ENCODE measurements around the gene ATP8B4. TPM values are rescaled to one million over a fixed set of nuclear protein-coding genes. Genes with fewer than 3 reads are reported as not detected.

ATP8B4 gene
- total RNA-seq, 1 experiment from 2014 or later, result not detected

DNA sequence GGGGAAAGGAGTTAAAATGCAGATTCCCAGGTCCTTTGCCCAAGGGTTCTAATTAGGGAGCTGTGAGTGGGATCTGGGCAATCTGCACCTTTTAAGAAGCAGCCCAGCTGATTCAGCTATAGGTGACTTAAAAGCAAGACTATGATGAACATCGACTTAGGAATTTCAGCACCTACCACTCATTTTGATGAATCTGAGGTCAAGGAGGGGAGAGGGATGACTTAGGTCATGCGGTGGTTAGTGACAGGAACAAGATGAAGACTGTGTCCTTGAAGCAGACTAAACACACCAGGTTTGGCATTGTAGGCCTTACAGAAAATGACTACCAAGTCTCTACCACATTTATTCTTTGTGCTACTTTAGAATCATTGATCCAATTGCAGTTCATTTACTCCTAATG, 301.9 kb downstream of the ATP8B4 start:
- no peaks in the 10 kb centered on the region for H3K4me1 ChIP-seq (ENCODE audit: insufficient read depth, low read length)
- H3K4me3 ChIP-seq (ENCODE audit: low read length), result no peak overlapping the region
- DNase-seq, result no peak
- CTCF ChIA-PET, result no interaction called here
- H3K9ac ChIP-seq (ENCODE audit: low read length), result no peak overlapping the region
- POLR2A ChIA-PET (ENCODE audit: unreplicated experiment), result no interaction called here
- H4K20me1 ChIP-seq (ENCODE audit: low read length), result no peaks in the 10 kb centered on the region
- intact Hi-C loops (cut with micrococcal nuclease), result no loop called here
- no peak for ATAC-seq
- no peaks in the 10 kb centered on the region for H3K36me3 ChIP-seq (ENCODE audit: low read depth, low read length)
- H3K27ac ChIP-seq (ENCODE audit: low read length), result no peak overlapping the region
- H3F3A ChIP-seq (ENCODE audit: low read length, unreplicated experiment), result no peaks in the 10 kb centered on the region
- no peak overlapping the region for H2AFZ ChIP-seq (ENCODE audit: low read length)
- H3K79me2 ChIP-seq (ENCODE audit: low read length), result no peaks in the 10 kb centered on the region
- H3K27me3 ChIP-seq (ENCODE audit: low read length), result no peaks in the 10 kb centered on the region
- TF ChIP-seq EZH2 (IDR thresholded peaks at IDR 0.05; ENCODE audit: low read length, unreplicated experiment) (no peak), EZH2phosphoT487 (IDR thresholded peaks at IDR 0.05; ENCODE audit: borderline replicate concordance, low read length) (no peak)
- TF ChIP-seq, protein P1, sequence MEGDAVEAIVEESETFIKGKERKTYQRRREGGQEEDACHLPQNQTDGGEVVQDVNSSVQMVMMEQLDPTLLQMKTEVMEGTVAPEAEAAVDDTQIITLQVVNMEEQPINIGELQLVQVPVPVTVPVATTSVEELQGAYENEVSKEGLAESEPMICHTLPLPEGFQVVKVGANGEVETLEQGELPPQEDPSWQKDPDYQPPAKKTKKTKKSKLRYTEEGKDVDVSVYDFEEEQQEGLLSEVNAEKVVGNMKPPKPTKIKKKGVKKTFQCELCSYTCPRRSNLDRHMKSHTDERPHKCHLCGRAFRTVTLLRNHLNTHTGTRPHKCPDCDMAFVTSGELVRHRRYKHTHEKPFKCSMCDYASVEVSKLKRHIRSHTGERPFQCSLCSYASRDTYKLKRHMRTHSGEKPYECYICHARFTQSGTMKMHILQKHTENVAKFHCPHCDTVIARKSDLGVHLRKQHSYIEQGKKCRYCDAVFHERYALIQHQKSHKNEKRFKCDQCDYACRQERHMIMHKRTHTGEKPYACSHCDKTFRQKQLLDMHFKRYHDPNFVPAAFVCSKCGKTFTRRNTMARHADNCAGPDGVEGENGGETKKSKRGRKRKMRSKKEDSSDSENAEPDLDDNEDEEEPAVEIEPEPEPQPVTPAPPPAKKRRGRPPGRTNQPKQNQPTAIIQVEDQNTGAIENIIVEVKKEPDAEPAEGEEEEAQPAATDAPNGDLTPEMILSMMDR (conservative IDR thresholded peaks at IDR 0.05; ENCODE audit: low read depth, low read length), result no peak
- H3K9me2 ChIP-seq (replicated peaks; ENCODE audit: low read length), result no peaks in the 10 kb centered on the region
- no peaks in the 10 kb centered on the region for H3K9me3 ChIP-seq (ENCODE audit: low read length)
- no peak overlapping the region for H3K4me2 ChIP-seq (ENCODE audit: low read length)
- no TSS peak for BruUV-seq (replicated peaks)

GRCh38 chr15:49815950-49816349, 303.1 kb downstream of the ATP8B4 start:
- H3K4me3 ChIP-seq (ENCODE audit: low read length), result no peak overlapping the region
- BruUV-seq (replicated peaks), result no TSS peak
- H3K9me3 ChIP-seq (ENCODE audit: low read length), result no peaks in the 10 kb centered on the region
- no peaks in the 10 kb centered on the region for H3K4me1 ChIP-seq (ENCODE audit: insufficient read depth, low read length)
- no peak overlapping the region for H3K27ac ChIP-seq (ENCODE audit: low read length)
- no peak for DNase-seq
- H3K9ac ChIP-seq (ENCODE audit: low read length), result no peak overlapping the region
- H3K4me2 ChIP-seq (ENCODE audit: low read length), result no peak overlapping the region
- no peak for ATAC-seq
- H3K27me3 ChIP-seq (ENCODE audit: low read length), result no peaks in the 10 kb centered on the region
- CTCF ChIA-PET, result no interaction called here
- H3K79me2 ChIP-seq (ENCODE audit: low read length), result no peaks in the 10 kb centered on the region
- POLR2A ChIA-PET (ENCODE audit: unreplicated experiment), result no interaction called here
- no peak overlapping the region for H2AFZ ChIP-seq (ENCODE audit: low read length)
- no peaks in the 10 kb centered on the region for H4K20me1 ChIP-seq (ENCODE audit: low read length)
- H3K9me2 ChIP-seq (replicated peaks; ENCODE audit: low read length), result no peaks in the 10 kb centered on the region
- H3K36me3 ChIP-seq (ENCODE audit: low read depth, low read length), result no peaks in the 10 kb centered on the region
- no peak for TF ChIP-seq EZH2phosphoT487 (IDR thresholded peaks at IDR 0.05; ENCODE audit: borderline replicate concordance, low read length)
- TF ChIP-seq, protein P1 (conservative IDR thresholded peaks at IDR 0.05; ENCODE audit: low read depth, low read length), result no peak
- TF ChIP-seq EZH2 (IDR thresholded peaks at IDR 0.05; ENCODE audit: low read length, unreplicated experiment), result no peak
- no peaks in the 10 kb centered on the region for H3F3A ChIP-seq (ENCODE audit: low read length, unreplicated experiment)
- intact Hi-C loops (cut with micrococcal nuclease), result no loop called here

DNA sequence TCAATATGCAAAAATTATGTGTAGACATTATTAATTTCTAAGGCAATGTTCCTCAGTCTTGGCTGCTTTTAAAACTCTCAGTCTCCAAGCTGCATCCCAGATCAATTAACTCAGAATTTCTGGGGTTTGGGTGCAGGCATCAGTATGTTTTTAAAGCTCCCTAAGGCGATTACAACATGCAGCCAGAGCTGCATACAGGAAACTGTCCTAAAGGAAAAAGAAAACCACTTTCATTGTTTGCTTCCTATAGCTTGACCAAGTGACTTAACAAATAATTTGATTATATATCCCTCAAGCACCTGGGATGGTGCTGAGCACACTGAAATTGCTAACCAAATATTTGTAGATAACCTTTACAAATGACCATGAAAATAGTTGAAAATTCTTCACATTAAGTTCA, 303.5 kb downstream of the ATP8B4 start:
- TF ChIP-seq, protein P1 (conservative IDR thresholded peaks at IDR 0.05; ENCODE audit: low read depth, low read length), result no peak
- TF ChIP-seq EZH2 (IDR thresholded peaks at IDR 0.05; ENCODE audit: low read length, unreplicated experiment) (no peak), EZH2phosphoT487 (IDR thresholded peaks at IDR 0.05; ENCODE audit: borderline replicate concordance, low read length) (no peak)
- BruUV-seq (replicated peaks), result no TSS peak
- Histone ChIP-seq H3K9me3 (ENCODE audit: low read length) (no peaks in the 10 kb centered on the region), H3K9ac (ENCODE audit: low read length) (no peak overlapping the region), H3K27ac (ENCODE audit: low read length) (no peak overlapping the region), H3K4me3 (ENCODE audit: low read length) (no peak overlapping the region), H2AFZ (ENCODE audit: low read length) (no peak overlapping the region), H3K4me2 (ENCODE audit: low read length) (no peak overlapping the region), H3K4me1 (ENCODE audit: insufficient read depth, low read length) (no peaks in the 10 kb centered on the region), H3K27me3 (ENCODE audit: low read length) (no peaks in the 10 kb centered on the region), H3K36me3 (ENCODE audit: low read depth, low read length) (no peaks in the 10 kb centered on the region), H3F3A (ENCODE audit: low read length, unreplicated experiment) (no peaks in the 10 kb centered on the region), H4K20me1 (ENCODE audit: low read length) (no peaks in the 10 kb centered on the region), H3K9me2 (replicated peaks; ENCODE audit: low read length) (no peaks in the 10 kb centered on the region), H3K79me2 (ENCODE audit: low read length) (no peaks in the 10 kb centered on the region)
- no peak for ATAC-seq
- DNase-seq, result no peak
- CTCF ChIA-PET, result no interaction called here
- intact Hi-C loops (cut with micrococcal nuclease), result no loop called here
- POLR2A ChIA-PET (ENCODE audit: unreplicated experiment), result no interaction called here

Measured in PC-3 (cell line).